K562 (cell line): ENCODE data around the gene AUNIP. TPM values are rescaled to one million over a fixed set of nuclear protein-coding genes. Genes with fewer than 3 reads are reported as not detected.
A peak's percentile ranks its signal among the peaks of the same experiment; 100 is the strongest.

Experiments used
- CTBP1 ChIP-seq: fragments of 450-650 bp; IDR thresholded peaks from 2 replicates; pipeline ENCODE4 v1.6.1; 2016; ENCODE audit warnings: borderline replicate concordance
- FOXK2 ChIP-seq, 2 experiments: fragments of 450-650 bp; IDR thresholded peaks in 1 of 2; conservative IDR thresholded peaks in 1 of 2; 2 replicates each; pipeline ENCODE4 v1.6.1; 2016; ENCODE audit warnings: low read depth in 2 of 2, mild to moderate bottlenecking in 1 of 2
- HDAC6 ChIP-seq: IDR thresholded peaks from 2 replicates; pipeline ENCODE4 v1.6.1; 2012; ENCODE audit warnings: low read depth, mild to moderate bottlenecking, control low read depth, inconsistent platforms, low read length, moderate library complexity
- HIVEP1 ChIP-seq: fragments of 250-450 bp; sonication (Bioruptor Pico); IDR thresholded peaks from 2 replicates; pipeline ENCODE4 v1.4.0; 2020; ENCODE audit warnings: mild to moderate bottlenecking
- MCM3 ChIP-seq: fragments of 450-650 bp; IDR thresholded peaks from 2 replicates; pipeline ENCODE4 v1.6.1; 2016
- NFE2L1 ChIP-seq: fragments of 450-650 bp; IDR thresholded peaks from 2 replicates; pipeline ENCODE4 v1.6.1; 2016; ENCODE audit warnings: missing genetic modification characterization, low read depth, mild to moderate bottlenecking, missing compliant biosample characterization, moderate library complexity, borderline replicate concordance
- NR2C1 ChIP-seq, 2 experiments: fragments of 450-650 bp; IDR thresholded peaks; 2 replicates each; pipeline ENCODE4 v1.6.1; 2017; ENCODE audit warnings: mild to moderate bottlenecking in 2 of 2, antibody characterized with exemption in 1 of 2, inconsistent platforms in 1 of 2, missing compliant biosample characterization in 1 of 2, missing genetic modification characterization in 1 of 2
- NRF1 ChIP-seq, 2 experiments: fragments of 450-650 bp; IDR thresholded peaks in 1 of 2; conservative IDR thresholded peaks in 1 of 2; 2 replicates each; pipeline ENCODE4 v1.6.1; 2014; ENCODE audit warnings: mild to moderate bottlenecking in 2 of 2
- PHF8 ChIP-seq: fragments of 200-600 bp; sonication (generic); IDR thresholded peaks from 2 replicates; pipeline ENCODE4 v1.6.1; 2012; ENCODE audit warnings: mixed run types, mild to moderate bottlenecking, inconsistent platforms, low read length, moderate library complexity, borderline replicate concordance
- POLR2AphosphoS2 ChIP-seq: IDR thresholded peaks from 2 replicates; pipeline ENCODE4 v1.6.1; 2012; ENCODE audit warnings: low read length, improper control_type of control experiment
- POLR2AphosphoS5 ChIP-seq: IDR thresholded peaks from 2 replicates; pipeline ENCODE4 v1.6.1; 2011; ENCODE audit warnings: mild to moderate bottlenecking, low read depth, low read length, moderate library complexity; ENCODE audit not compliant: control insufficient read depth, insufficient read depth
- POU5F1 ChIP-seq: fragments of 150-350 bp; IDR thresholded peaks from 2 replicates; pipeline ENCODE4 v1.6.1; 2014; ENCODE audit warnings: borderline replicate concordance, low read length, low read depth, mild to moderate bottlenecking; ENCODE audit not compliant: partially characterized antibody
- SOX6 ChIP-seq: fragments of 450-650 bp; IDR thresholded peaks from 2 replicates; pipeline ENCODE4 v1.6.1; 2014; ENCODE audit warnings: mild to moderate bottlenecking
- XRCC3 ChIP-seq: fragments of 450-650 bp; IDR thresholded peaks from 2 replicates; pipeline ENCODE4 v1.6.1; 2017; ENCODE audit warnings: mild to moderate bottlenecking, moderate library complexity
- ZEB2 ChIP-seq: fragments of 450-650 bp; IDR thresholded peaks from 2 replicates; pipeline ENCODE4 v1.6.1; 2016
- ZNF551 ChIP-seq: fragments of 250-450 bp; sonication (Bioruptor Pico); IDR thresholded peaks from 2 replicates; pipeline ENCODE4 v1.5.0; 2021; ENCODE audit warnings: mild to moderate bottlenecking, moderate library complexity
- ZNF785 ChIP-seq: fragments of 250-450 bp; sonication (Bioruptor Pico); IDR thresholded peaks from 2 replicates; pipeline ENCODE4 v1.4.0; 2020; ENCODE audit warnings: mild to moderate bottlenecking
- polyA plus RNA-seq, 8 experiments: library from polyadenylated mRNA; depleted of rRNA in 4 of 8; stranded (reverse) in 5 of 8; unstranded in 3 of 8; fragments of >200 nt; fragmentation: Nextera tagmentation in 2 of 8; fragmentation: Illumina TruSeq in 1 of 8; extraction: Ambion mirVana in 2 of 8; extraction: Trizol in 1 of 8; gene quantifications; 2 replicates each; pipeline versions ENCODE4 v1.2.1 to v1.2.3, GENCODE V29; 2011 to 2014; ENCODE audit warnings: inconsistent platforms in 1 of 8, missing spikeins in 1 of 8
- total RNA-seq, 7 experiments: library from RNA; depleted of rRNA in 6 of 7; stranded (reverse); fragments of >200 nt in 6 of 7; fragmentation: Illumina TruSeq in 2 of 7; extraction: Trizol in 2 of 7; gene quantifications; 2 replicates each; pipeline versions ENCODE4 v1.2.1 to v1.2.3, GENCODE V29; 2011 to 2021; ENCODE audit warnings: low replicate concordance in 1 of 7
- TF ChIP-seq, protein P1 (sequence below), 2 experiments: IDR thresholded peaks; 2 replicates each; pipeline ENCODE4 v1.6.1; 2011; ENCODE audit warnings: borderline replicate concordance in 1 of 2, control low read depth in 1 of 2, low read depth in 1 of 2, low read length in 1 of 2, mild to moderate bottlenecking in 1 of 2, mixed read lengths in 1 of 2, moderate library complexity in 1 of 2; ENCODE audit not compliant: insufficient read depth in 1 of 2, insufficient read length in 1 of 2, poor library complexity in 1 of 2, severe bottlenecking in 1 of 2; ENCODE audit errors: extremely low read depth in 1 of 2
- TF ChIP-seq, protein P2 (sequence below): sonication (generic); formaldehyde crosslinking; IDR thresholded peaks from 2 replicates; pipeline ENCODE4 v1.9.0; 2022; ENCODE audit warnings: mild to moderate bottlenecking, missing genetic modification reagents
- TF ChIP-seq, protein P3 (sequence below), 2 experiments: fragments of 450-650 bp in 1 of 2; sonication (generic) in 1 of 2; formaldehyde crosslinking; conservative IDR thresholded peaks; 2 replicates each; pipeline versions ENCODE4 v1.4.0 to v1.8.1; 2020 to 2022; ENCODE audit warnings: mild to moderate bottlenecking in 1 of 2, missing genetic modification reagents in 1 of 2
- TF ChIP-seq, protein P4 (sequence below): fragments of 250-450 bp; sonication (Bioruptor Pico); IDR thresholded peaks from 2 replicates; pipeline ENCODE4 v1.5.1; 2021; ENCODE audit warnings: mild to moderate bottlenecking
- TF ChIP-seq, protein P5 (sequence below), 2 experiments: fragments of 450-650 bp; conservative IDR thresholded peaks; 2 replicates each; pipeline ENCODE4 v1.6.1; 2017; ENCODE audit warnings: mild to moderate bottlenecking in 2 of 2, moderate library complexity in 2 of 2

Gene AUNIP
- total and polyA plus RNA-seq, 9 of the 15 experiments (the other 6 are each of a cell fraction or from before 2014, with no cell fraction given), result 12.1 to 53.8 (median 47.1) TPM

DNA sequence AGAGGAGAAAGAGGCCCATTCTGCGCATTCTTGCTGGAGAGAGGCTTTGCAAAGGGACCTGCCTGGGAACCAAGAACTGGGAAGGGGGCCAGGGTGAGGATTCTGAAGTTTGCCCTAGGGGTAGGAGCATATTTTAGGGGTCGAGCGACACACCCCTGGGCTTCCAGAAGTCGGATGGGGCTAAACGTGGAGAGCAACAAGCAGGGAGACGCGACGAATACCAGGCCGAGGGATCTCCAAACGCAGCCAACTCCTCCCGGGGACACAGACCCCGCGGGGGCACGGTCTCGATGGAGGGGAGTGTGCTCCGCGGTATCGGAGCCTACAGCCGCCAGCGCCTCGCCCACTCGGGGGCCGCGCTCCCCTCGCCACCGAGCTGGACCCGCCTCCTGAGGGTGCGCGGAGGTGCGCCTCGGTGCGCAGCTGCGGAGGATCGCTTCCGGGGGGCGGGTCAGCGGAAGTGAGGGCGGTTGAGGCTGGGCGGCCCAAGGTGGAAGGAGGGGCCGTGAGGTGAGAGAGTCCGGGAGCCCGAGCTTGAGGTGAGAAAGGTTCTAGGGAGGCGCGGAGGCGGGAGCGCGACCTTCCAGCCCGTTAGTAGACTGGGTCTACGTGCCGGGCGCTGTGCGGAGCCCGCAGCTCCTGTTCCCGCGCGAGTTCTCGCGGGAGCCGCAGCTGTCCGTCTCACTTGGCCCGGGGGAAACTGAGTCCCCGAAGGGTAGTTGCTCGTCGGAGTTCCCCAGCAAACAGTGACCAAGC lies 39.6 kb downstream of the AUNIP start, which contains the start of gene MTFR1L (continued):
- TF ChIP-seq NFE2L1 (tag) (no peak), POLR2AphosphoS5 (peak; percentile 87), POLR2AphosphoS2 (no peak), NRF1 (conservative IDR thresholded peaks at IDR 0.05 in 1 of 2, IDR thresholded peaks at IDR 0.05 in 1 of 2) (peak; percentile 96 to 97), CTBP1 (peak; percentile 87), ZEB2 (peak; percentile 66; the same call in 1 of the 2 replicates), SOX6 (peak; percentile 48), NR2C1 (IDR thresholded peaks at IDR 0.05) (peak; percentile 96), NR2C1 (tag; IDR thresholded peaks at IDR 0.05) (peak; percentile 96), MCM3 (no peak), XRCC3 (no peak), POU5F1 (no peak), HDAC6 (no peak), ZNF551 (CRISPR knock-in tag) (no peak), ZNF785 (no peak), HIVEP1 (CRISPR knock-in tag) (no peak), PHF8 (peak; percentile 86), FOXK2 (conservative IDR thresholded peaks at IDR 0.05 in 1 of 2, IDR thresholded peaks at IDR 0.05 in 1 of 2; ENCODE audit: low read depth in 2 of 2) (peak; percentile 65 to 80)
- TF ChIP-seq, protein P1, sequence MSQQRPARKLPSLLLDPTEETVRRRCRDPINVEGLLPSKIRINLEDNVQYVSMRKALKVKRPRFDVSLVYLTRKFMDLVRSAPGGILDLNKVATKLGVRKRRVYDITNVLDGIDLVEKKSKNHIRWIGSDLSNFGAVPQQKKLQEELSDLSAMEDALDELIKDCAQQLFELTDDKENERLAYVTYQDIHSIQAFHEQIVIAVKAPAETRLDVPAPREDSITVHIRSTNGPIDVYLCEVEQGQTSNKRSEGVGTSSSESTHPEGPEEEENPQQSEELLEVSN (IDR thresholded peaks at IDR 0.05; ENCODE audit: borderline replicate concordance in 1 of 2, extremely low read depth in 1 of 2, insufficient read depth in 1 of 2, insufficient read length in 1 of 2, low read depth in 1 of 2, low read length in 1 of 2, poor library complexity in 1 of 2, severe bottlenecking in 1 of 2), result peak; percentile 48 to 74
- TF ChIP-seq, protein P2, sequence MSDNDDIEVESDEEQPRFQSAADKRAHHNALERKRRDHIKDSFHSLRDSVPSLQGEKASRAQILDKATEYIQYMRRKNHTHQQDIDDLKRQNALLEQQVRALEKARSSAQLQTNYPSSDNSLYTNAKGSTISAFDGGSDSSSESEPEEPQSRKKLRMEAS (CRISPR knock-in tag), result peak; percentile 87
- TF ChIP-seq, protein P3, sequence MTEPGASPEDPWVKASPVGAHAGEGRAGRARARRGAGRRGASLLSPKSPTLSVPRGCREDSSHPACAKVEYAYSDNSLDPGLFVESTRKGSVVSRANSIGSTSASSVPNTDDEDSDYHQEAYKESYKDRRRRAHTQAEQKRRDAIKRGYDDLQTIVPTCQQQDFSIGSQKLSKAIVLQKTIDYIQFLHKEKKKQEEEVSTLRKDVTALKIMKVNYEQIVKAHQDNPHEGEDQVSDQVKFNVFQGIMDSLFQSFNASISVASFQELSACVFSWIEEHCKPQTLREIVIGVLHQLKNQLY (CRISPR knock-in tag; conservative IDR thresholded peaks at IDR 0.05), result no peak
- TF ChIP-seq, protein P4, sequence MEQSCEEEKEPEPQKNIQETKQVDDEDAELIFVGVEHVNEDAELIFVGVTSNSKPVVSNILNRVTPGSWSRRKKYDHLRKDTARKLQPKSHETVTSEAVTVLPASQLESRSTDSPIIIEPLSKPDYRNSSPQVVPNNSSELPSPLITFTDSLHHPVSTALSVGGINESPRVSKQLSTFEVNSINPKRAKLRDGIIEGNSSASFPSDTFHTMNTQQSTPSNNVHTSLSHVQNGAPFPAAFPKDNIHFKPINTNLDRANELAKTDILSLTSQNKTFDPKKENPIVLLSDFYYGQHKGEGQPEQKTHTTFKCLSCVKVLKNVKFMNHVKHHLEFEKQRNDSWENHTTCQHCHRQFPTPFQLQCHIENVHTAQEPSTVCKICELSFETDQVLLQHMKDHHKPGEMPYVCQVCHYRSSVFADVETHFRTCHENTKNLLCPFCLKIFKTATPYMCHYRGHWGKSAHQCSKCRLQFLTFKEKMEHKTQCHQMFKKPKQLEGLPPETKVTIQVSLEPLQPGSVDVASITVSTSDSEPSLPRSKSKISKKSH (CRISPR knock-in tag), result no peak
- TF ChIP-seq, protein P5, sequence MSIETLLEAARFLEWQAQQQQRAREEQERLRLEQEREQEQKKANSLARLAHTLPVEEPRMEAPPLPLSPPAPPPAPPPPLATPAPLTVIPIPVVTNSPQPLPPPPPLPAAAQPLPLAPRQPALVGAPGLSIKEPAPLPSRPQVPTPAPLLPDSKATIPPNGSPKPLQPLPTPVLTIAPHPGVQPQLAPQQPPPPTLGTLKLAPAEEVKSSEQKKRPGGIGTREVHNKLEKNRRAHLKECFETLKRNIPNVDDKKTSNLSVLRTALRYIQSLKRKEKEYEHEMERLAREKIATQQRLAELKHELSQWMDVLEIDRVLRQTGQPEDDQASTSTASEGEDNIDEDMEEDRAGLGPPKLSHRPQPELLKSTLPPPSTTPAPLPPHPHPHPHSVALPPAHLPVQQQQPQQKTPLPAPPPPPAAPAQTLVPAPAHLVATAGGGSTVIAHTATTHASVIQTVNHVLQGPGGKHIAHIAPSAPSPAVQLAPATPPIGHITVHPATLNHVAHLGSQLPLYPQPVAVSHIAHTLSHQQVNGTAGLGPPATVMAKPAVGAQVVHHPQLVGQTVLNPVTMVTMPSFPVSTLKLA (conservative IDR thresholded peaks at IDR 0.05), result peak; percentile 41 to 78; a peak in 2 of 4 replicates
